Spleen (tissue), 7 donors: ENCODE results near the gene RPS6KL1.

Source experiments
- POLR2A ChIP-seq, 3 donors: fragments of 450-650 bp; IDR thresholded peaks; one replicate each; pipeline ENCODE4 v1.5.1; 2017; ENCODE audit warnings: antibody characterized with exemption in 3 of 3, mild to moderate bottlenecking in 1 of 3
- POLR2AphosphoS5 ChIP-seq, 3 donors: sonication (generic); formaldehyde crosslinking; IDR thresholded peaks; one replicate each; pipeline ENCODE4 v1.5.1; 2017; ENCODE audit warnings: antibody characterized with exemption in 3 of 3
- TF ChIP-seq, protein P1 (sequence below), 11 experiments: fragments of 200-600 bp in 7 of 11; fragments of 450-650 bp in 4 of 11; sonication (generic) in 4 of 11; IDR thresholded peaks in 8 of 11; conservative IDR thresholded peaks in 3 of 11; 1 replicate in 7 of 11; 2 replicates in 4 of 11; pipeline versions ENCODE4 v1.4.0 to v1.8.0; 2016 to 2021; ENCODE audit warnings: antibody characterized with exemption in 11 of 11, inconsistent platforms in 4 of 11, mild to moderate bottlenecking in 1 of 11
- donor health status: DM: no; HTN: no; CAD: no; lungs with moderate emphysema.
- donor health status: DM: no; HTN: no; CAD: no.
- donor health status: DM: no; HTN: no; CAD: no.

DNA sequence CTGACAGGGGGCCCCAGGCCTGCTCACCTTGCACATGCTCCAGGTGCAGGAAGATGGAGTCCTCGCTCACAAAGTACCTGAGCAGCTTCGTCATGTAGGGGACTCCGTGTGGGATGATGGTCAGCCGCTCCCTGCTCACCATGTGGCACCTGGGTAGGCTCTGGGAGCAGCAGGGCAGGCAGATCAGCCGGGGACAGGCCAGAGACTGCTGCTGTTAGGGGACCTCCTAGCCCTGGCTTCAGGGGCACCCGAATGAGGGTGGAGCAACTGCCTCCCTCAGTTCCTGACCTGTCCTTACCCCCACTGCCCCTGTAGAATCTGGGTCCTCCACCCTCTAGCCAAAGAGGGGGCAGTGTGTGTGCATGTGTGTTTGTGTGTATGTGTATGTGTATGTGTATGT, 11.8 kb downstream of the RPS6KL1 start:
- TF ChIP-seq, protein P1, sequence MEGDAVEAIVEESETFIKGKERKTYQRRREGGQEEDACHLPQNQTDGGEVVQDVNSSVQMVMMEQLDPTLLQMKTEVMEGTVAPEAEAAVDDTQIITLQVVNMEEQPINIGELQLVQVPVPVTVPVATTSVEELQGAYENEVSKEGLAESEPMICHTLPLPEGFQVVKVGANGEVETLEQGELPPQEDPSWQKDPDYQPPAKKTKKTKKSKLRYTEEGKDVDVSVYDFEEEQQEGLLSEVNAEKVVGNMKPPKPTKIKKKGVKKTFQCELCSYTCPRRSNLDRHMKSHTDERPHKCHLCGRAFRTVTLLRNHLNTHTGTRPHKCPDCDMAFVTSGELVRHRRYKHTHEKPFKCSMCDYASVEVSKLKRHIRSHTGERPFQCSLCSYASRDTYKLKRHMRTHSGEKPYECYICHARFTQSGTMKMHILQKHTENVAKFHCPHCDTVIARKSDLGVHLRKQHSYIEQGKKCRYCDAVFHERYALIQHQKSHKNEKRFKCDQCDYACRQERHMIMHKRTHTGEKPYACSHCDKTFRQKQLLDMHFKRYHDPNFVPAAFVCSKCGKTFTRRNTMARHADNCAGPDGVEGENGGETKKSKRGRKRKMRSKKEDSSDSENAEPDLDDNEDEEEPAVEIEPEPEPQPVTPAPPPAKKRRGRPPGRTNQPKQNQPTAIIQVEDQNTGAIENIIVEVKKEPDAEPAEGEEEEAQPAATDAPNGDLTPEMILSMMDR (IDR thresholded peaks at IDR 0.05 in 8 of 11, conservative IDR thresholded peaks at IDR 0.05 in 3 of 11) = no peak
- TF ChIP-seq POLR2AphosphoS5 (IDR thresholded peaks at IDR 0.05) (no peak), POLR2A (IDR thresholded peaks at IDR 0.05) (no peak)
